Measurements from ENCODE around the gene CALN1.

DNA sequence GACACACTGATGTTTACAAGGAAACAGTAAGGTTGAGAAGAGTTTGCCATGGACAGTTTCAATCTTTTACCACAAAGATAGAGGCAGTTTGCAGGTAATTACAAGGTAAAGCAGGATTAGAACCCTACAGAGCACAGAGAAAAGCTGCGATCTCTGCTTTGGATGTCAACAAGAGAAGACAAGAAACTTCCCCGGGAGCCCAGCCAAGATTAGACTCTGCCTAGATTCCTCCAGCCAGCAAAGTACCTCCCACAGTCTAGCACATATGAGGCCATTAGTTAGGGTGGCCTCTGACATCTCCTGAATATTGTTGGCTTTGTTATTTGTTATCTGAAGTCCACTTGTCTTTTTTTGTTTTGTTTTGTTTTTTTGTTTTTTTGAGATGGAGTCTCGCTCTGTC lies 178.1 kb downstream of the CALN1 start:
- no peak for TF ChIP-seq POLR2A (IDR thresholded peaks at IDR 0.05)
- TF ChIP-seq CTCF (IDR thresholded peaks at IDR 0.05), result no peak
